NCI-H2196 (cell line): ENCODE results near the gene SH2D4B.
A peak's percentile ranks its signal among the peaks of the same experiment; 100 is the strongest.

Experiments
- DNase-seq: peaks from one replicate; lab custom pipeline; 2025; ENCODE audit not compliant: unreplicated experiment; lab: John Stamatoyannopoulos, UW

SH2D4B gene

DNA sequence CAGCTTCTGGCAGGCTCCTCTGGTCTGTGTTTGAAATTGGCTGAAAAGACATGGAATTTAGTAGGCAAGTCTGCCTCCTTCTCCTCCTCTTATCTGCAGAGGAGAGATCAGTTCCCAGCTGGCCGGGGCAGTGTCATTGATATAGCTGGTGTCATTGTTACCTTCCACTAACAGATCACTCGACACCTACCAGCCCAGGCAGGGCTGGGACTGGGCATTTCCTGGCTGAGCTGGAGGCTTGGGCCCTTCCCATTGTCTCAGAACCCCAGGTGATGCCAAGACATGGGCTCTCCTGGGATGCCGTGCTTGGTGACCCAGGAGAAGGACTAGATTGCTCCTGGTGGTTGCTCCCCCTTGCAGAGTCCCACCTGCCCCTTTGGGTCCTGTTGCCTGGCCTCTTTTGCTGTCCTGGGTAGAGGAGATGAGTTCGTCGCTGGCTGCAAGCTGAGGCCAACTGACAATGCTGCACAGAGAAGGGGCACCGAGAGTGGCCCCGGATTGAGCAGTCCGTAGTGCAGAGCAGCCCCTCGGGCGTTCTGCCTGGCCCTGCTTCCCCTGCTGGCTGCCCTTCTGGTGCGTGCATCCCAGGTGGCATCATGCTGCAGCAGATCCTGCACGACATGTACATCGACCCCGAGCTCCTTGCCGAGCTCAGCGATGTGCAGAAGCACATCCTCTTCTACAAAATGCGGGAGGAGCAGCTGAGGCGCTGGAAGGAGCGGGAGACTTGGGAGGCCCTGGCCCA, at the start of gene SH2D4B:
Gene SH2D4B (plus strand): TSS at position 167 of the 745 bp plus-strand sequence. CDS start 430 bp downstream, at position 597.
- DNase-seq = peak; percentile 13

- no peak for DNase-seq
Observed at GRCh38 chr10:80488539-80489066, 49.1 kb upstream of the SH2D4B start.

- DNase-seq = no peak
Observed at GRCh38 chr10:80489371-80490112, 48.2 kb upstream of the SH2D4B start.

DNA sequence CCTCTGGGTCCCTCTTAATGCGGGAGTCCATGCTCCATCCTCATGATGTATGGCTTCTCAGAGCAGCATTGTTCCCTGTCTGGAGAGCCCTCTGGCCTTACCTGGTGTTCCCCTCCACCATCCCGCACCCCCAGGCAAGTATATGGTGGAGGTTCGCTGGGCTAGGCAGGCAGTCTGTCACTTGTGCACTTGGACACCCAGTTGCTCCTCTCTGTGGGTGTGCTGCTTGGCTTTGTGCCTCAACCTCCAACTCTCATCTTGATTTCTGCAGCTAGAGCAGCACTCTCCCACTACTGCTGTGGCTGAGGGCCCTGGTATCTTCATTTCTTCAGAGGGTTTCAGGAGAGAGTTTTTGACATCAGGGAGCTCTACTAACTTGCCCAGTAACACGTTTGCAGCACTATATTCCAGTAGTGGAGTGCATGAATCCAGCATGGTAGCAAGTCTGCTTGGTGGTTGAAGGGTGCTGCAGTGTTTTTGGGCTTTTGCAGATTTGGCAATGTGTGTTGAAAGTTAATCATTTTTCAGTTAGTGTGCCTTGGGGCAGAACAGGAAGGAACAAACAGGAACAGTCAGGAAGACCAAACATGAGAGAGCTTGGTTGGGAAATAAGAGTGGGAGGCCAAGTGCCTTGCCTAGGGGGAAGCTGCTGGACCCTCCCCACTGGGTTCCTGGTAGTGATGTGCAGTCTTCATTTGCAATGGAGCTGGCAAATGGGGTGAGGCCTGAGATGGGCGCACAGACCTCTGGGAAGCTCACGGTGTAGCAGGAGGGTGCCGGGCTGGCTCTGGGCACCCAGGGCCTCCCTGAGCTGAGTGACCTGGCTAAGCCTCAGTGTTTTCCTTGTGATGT, 46.2 kb upstream of the SH2D4B start:
- no peak for DNase-seq

GRCh38 chr10:80492848-80493521, 44.7 kb upstream of the SH2D4B start:
- DNase-seq = no peak

DNA sequence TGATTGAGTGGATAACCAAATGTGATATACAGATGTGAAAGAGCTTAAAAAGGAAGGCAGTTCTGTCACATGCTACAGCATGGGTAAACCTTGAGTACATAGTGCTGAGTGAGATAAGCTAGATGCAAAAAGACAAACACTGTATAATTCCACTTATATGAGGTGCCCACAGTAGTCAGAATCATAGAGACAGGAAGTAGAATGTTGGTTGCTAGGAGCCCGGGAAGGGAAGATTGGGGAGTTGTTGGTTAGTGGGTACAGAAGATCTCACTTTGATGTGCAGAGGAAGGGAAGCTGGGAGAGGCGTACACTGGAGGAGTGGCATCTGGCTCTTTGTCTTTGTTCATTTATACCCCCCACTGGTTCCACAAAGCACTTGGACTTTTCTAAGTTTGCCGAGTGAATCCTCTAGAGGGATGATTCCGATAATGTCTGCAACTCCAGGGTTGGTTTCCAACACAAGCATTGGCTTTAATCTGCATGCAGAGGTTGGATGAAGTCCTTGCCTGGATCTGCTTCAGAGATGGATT, 44.1 kb upstream of the SH2D4B start:
- no peak for DNase-seq

- no peak for DNase-seq
Observed at GRCh38 chr10:80496555-80497172, 41.0 kb upstream of the SH2D4B start.

DNA sequence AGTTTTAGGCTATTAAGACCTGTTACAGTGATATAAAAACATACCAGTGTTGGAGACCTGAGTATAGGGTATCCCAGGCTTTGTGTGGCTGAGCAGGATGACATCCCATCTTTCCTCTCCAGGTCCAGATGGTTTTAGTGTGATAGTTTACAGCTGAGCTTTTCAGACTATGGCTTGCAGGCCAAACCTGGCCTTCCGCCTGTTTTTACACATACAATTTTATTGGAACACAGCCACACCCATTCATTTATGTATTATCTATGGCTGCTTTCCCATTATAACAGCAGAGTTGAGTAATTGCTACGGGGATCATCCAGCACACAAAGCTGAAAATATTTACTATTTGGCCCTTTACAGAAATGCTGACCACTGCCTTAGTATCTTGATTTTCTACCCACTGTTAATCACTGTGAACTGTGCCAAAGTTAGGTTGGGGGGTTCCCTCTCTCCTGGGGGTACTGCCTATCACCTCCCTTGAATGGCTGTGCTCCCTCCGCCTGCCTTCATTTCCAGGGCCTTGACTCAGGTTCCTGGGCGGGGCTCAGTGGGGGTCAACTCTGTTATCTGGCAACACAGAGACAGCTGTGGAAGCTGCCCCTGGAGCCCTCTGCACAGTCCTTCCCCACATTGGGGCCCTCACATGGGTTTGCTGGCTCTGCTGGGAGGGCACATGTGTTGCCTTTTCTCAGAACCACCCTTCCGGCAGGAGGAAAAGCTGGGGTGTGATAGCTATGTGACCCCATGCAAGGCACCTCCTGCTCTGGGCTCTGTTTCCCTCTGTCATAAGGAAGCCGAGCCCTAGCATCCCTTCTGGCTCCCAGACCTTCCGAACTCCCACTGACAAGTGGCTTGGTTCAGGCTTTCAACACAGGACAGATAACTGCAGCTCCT, 40.3 kb upstream of the SH2D4B start:
- DNase-seq = no peak

- no peak for DNase-seq
Observed at GRCh38 chr10:80498078-80498832, 39.4 kb upstream of the SH2D4B start.

GRCh38 chr10:80498833-80499741, 38.6 kb upstream of the SH2D4B start:
- no peak for DNase-seq

GRCh38 chr10:80500572-80501380, 36.9 kb upstream of the SH2D4B start:
- no peak for DNase-seq

DNA sequence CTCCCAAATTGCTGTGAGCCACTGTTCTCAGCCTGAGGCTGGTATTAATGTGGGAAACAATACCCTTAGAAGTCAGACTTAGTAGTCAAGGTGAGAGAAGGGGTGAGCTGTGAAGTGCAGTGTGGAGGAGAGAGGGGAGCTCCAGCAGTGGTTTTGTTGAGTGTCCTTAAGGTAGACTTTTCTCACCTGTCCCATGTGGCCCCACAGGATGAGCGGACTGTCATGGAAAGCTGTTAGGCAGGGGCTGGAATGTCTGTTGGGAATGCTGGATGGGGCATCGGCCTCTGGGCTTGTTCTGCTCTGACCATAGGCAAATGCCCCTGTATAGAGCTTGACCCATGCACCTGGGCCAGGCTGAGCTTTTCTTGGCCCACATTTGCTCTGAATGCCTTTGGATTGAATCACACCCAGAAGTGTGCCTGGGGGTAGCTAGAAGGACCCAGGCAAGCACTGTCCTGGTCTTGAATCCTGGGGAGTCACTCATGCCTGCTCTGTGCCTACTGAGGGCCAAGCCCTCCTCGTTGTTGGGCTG, 36.3 kb upstream of the SH2D4B start:
- DNase-seq = no peak

DNA sequence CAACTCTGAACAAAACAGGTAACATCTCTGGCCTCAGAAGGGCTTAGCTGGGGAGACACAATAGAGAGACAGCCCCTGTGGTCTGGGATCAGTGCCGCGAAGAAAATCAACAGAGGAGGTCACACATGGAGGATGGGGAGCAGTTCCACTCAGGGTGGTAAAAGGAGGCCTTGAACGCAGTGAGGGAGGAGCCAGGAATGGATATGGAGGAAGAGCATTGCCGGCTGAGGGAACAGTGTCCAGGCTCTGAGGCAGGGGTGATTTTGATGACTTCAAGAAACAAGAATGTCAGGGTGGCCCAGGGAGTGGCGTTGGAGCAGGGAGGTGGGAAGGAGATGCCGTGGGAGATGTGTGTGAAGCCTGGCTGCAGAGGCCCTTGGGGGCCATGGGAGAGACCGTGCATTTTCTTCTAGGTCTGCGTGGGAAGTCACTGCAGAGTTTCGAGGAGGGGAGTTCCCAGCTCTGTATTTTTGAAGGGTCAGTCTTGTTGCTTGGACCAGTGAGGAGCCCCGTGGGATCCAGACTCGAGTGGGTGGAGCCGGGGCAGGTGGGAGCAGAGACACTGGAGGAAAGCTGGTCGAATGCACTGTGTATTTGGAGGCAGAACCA, 35.7 kb upstream of the SH2D4B start:
- no peak for DNase-seq

- DNase-seq = no peak
Observed at GRCh38 chr10:80502621-80503583, 34.8 kb upstream of the SH2D4B start.
